Measurements from ENCODE around the gene SYNE1. TPM values are rescaled to one million over a fixed set of nuclear protein-coding genes. Genes with fewer than 3 reads are reported as not detected.
A peak's percentile ranks its signal among the peaks of the same experiment; 100 is the strongest.
"Not testable (repeated sequence)": the region's sequence is repeated elsewhere in the genome, so short reads cannot be mapped to it uniquely, and the experiment has no call there.

The SYNE1 gene
- polyA plus RNA-seq, 1 donor: 105 TPM

DNA sequence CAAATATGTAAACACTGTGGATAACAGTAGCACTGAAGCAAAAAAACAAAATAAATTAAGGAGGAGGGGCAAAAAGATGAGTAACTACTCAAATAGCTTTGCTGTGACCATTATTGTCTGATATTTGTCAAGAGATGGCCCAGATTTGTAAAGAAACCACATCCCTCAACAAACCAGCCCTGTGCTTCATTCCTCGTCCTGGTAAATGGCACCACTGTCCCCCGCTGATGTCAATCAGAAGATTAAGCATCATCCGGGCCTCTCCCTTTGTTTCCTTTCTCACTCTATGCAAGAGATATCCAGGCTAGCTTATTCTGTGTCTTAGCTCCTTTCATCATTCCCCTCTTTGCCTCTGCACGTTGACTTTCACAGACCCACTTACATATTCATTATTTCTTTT lies 259.0 kb downstream of the SYNE1 start:
- DNase-seq: no peak

GRCh38 chr6:152375197-152375596 lies 262.0 kb downstream of the SYNE1 start:
- no peak for DNase-seq

- DNase-seq: no peak
These were observed 264.2 kb downstream of the SYNE1 start for GRCh38 chr6:152372945-152373344.

DNA sequence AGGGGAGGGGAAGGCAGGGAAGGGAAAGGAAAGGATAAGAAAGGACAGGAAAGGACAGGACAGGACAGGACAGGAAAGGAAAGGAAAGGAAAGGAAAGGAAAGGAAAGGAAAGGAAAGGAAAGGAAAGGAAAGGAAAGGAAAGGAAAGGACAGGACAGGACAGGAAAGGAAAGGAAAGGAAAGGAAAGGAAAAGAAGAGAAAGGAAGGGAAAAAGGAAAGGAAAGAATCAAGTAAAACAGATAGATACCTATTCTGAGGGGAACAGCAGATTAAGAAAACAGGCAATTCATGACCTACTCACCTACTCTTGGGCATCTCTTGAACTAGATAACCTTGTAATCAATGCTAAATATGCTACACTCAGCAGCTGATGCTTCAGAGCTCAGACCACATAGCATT lies 265.4 kb downstream of the SYNE1 start:
- no peak for DNase-seq

GRCh38 chr6:152368751-152369624 lies 268.2 kb downstream of the SYNE1 start:
- no peak for DNase-seq

- DNase-seq: no peak
These were observed 272.3 kb downstream of the SYNE1 start for GRCh38 chr6:152364866-152365265.

GRCh38 chr6:152360034-152360433 lies 277.1 kb downstream of the SYNE1 start:
- no peak for DNase-seq

GRCh38 chr6:152356662-152357061 lies 280.5 kb downstream of the SYNE1 start:
- peak; percentile 13 for DNase-seq

- DNase-seq: no peak
These were observed 281.1 kb downstream of the SYNE1 start for GRCh38 chr6:152356016-152356415.

GRCh38 chr6:152355166-152355565 lies 282.0 kb downstream of the SYNE1 start:
- no peak for DNase-seq

DNA sequence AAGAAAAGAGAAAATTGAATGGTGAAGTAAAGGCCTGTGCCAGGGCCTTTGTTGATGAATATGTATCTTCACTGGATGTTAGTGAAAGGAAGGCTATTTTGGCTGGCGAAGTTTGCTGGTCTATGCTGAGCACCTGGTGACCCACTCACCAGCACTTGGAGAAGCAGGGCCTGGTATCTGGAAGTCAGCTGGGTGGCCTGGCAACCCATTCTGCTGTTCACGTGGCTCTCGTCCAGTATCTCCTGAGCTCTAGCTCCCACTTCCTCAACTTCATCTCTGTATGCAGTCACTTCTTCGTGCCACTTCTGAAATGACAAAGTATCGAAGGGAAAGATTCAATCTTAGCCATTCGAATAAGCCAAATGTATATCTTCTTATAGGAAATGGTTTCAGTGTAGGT lies 283.7 kb downstream of the SYNE1 start:
- no peak for DNase-seq

DNA sequence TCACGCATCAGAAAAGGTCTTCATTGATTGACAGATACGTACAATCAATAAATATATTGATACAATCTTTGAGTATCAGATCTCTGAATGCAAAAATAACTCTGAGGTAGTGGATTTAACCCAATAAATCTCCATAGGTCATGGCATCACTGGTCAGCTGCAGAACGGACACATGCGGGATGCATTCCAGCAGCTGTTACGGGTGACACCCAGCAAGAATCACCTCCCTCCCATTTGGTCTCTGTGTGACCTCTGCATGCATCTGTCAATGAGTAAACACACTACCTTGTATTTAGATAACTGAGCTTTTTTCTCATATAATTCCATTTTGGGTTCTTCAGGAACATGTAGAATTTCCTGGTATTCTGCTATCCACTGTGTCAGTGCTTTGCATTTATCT lies 285.4 kb downstream of the SYNE1 start:
- no peak for DNase-seq

DNA sequence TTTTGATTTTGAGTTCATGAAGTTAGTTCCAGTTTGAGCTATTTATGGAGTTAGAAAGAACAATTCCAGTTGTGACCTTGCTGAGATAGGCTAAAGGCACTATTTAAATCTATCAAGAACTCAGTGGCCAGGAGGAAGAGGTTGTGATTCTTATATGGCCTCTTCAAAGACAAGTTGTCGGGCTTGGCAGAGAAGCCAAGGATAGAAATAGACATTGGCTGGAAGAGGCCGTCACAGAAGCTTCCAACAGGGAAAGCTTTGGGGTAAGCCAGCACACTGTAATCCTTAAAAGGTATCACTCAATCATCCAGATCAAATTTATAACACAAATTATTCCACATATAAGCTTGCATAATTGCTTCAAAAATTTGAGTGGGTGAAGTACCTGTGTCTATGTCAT lies 286.1 kb downstream of the SYNE1 start:
- no peak for DNase-seq

DNA sequence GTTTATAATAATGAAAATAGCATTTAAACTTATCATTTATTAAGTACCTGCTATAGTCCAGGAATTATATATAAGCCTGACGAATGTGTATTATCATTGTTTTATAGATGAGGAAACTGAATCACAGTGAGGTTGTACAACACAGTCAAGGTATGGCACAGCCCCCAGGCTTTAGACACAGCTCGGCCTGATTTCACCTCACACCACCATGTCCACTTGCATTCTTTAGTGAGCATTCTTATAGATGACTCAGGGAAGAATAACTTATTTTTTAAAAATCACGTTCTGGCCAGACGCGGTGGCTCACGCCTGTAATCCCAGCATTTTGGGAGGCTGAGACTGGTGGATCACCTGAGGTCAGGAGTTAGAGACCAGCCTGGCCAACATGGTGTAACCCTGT lies 289.0 kb downstream of the SYNE1 start:
- no peak for DNase-seq

DNA sequence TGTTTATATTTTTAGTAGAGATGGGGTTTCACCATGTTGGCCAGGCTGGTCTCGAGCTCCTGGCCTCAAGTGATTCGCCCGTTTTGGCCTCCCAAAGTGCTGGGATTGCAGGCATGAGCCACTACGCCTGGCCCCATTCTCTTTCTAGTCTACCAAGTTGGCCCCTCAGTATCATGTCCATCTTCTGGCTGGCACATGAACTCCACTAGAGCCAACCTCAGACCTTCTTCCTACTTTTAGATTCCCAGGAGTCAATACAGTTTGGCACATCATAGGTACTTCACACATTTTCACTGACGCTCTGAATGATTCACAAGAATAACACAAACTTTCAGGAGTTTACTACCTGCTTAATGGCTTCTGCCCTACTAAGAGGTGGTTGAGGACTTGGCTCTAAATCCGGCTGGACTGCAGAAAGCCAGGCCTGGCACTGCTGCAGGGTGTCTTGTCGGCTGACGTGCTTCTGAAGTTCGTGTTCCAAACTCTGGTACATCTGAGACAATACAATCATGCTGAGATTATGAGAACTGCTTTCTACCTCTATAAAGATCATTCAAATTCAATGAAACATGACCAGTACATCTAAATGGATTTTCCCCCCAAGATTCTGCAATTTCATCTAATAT lies 293.3 kb downstream of the SYNE1 start:
- DNase-seq: no peak

GRCh38 chr6:152341596-152341995 lies 295.6 kb downstream of the SYNE1 start:
- DNase-seq: no peak

DNA sequence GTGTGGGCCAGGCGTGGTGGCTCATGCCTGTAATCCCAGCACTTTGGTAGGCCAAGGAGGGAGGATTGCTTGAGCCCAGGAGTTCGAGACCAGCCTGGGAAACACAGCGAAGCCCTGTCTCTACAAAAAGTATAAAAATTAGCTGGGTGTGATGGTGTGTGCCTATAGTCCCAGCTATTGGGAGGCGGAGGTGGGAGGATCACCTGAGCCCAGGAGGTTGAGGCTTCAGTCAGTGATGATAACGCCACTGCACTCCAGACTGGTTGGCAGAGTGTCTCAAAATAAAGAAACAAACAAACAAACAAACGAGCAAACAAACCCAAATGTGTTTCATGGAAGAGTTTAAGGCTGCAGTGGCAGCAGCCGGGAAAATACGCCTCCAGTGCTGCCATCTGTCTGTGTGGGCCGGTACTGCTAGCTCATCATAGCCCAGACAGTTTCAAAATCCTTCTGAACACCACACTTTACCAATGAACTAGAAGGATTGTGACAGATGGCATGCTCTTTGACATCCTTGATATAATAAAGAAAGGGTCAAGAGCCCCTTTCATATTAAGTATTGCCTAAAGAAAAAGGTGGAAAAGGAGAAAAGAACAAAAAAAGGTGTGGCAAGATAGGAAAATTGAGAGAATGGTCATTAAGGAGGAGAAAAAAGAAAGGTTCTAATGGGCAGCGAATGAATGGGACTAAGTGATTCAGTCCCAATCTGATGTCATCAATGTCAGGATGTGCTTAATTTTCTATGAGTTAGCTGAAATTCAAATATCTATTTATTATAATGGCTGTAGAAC lies 298.6 kb downstream of the SYNE1 start:
- peak; percentile 18 for DNase-seq

- no peak for DNase-seq
These were observed 302.6 kb downstream of the SYNE1 start for GRCh38 chr6:152334555-152334954.

DNA sequence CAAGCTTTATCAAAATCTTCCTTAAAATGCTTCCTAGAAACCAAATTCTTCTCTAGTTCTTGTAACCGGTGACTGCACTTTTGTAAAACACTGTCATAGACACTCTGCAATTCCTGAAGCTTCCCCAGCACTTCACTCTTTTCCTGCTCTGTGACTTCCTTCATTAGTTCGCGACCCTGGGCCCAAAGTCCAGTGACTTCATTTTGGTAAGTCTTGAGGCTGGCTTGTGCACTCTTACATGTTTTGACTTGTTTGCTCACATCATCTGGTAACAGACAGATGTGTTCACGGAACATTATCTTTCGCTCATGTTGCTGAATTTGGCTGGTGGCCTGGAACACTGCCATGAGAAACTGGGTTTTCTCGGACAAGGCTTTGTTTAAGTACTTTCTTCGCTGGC lies 306.2 kb downstream of the SYNE1 start:
- no peak for DNase-seq

DNA sequence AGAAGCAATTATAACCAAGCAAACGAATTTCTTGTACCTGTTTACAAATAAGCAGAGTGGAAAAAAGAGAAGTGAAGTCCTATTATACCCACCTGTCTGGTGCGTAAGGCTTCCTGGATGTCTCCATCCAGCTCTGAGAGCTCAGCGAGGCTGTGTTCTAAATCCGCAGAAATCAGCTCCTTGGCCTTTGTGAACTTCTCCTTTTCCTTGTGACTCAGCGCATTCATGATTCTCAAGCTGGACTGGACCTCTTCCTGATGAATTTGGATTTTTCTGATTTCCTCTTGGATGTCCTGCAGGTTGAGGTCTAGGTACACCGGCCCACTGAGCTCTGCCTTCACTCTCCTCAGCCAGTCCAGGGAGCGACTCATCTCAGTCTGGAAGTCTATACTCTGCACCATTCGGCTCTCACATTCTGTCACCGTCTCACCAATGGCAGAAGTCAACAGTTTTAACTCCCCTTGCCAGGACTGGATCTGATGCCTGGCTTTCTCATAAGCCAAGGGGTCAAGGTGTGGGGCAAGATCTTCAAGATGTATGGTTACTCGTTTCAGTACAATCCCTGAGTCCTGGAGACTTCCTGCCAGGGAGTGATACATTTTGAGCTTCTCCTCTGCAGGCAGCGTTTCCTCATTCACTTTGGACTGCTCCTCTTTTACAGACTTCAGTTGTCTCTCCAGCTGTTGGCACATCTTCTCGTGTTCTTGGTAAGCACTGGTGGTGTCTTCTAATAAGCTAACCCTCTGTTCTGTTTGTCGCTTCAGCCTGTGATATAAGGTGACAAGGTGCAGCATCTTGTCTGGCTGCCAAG lies 307.3 kb downstream of the SYNE1 start:
- no peak for DNase-seq

- DNase-seq: not testable (repeated sequence)
These were observed 309.0 kb downstream of the SYNE1 start for GRCh38 chr6:152328200-152328599.

DNA sequence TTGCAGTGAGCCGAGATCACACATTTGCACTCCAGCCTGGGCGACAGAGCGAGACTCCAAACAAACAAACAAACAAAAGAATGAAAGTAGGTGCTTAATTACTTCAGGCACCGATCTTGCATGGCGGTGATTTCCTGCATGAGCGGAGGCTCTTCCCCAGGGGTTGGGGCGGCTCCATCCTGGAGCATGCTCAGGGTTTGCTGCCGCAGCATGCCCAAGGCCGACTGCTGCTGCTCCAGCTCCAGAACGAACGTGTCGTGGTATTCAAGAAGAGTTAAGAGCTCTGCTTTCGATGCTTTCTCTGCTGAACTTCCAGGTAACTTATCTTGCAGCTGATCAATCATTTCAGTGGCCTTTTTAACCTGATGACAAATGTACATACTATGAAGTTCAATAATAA lies 313.8 kb downstream of the SYNE1 start:
- DNase-seq: no peak

All from left kidney (tissue), 2 donors.